ENCODE measurements around the gene FSTL4. TPM values are rescaled to one million over a fixed set of nuclear protein-coding genes. Genes with fewer than 3 reads are reported as not detected.

The FSTL4 gene
- total RNA-seq (ENCODE audit: low replicate concordance), result not detected in 2 replicates

GRCh38 chr5:133612249-133612860 lies at the start of gene FSTL4:
TSS of gene FSTL4 (minus strand) at chr5:133612541.

Measured in smooth muscle cell of the coronary artery (primary cell).